Measurements from ENCODE around the gene SATL1. TPM values are rescaled to one million over a fixed set of nuclear protein-coding genes. Genes with fewer than 3 reads are reported as not detected.

Gene SATL1
- total RNA-seq, 4 donors from 2014 or later, result not detected

DNA sequence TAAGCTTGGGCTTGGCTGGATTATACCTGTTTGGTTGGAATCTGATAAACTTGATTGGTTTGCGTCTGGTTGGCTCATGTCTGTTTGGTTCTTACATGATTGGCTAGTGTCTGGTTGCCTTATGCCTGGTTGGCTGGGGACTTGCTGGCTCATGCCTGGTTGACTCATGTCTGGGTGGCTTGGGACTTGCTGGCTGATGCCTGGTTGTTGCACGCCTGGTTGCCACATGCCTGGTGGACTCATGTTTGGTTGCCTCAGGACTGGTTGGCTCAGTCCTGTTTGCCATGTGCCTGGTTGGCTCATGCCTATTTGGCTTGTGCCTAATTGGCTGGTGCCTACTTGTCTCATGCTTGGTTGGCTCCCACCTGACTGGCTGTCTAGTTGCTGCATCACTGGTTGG is 135.4 kb downstream of the SATL1 start:
- TF ChIP-seq, protein P1, sequence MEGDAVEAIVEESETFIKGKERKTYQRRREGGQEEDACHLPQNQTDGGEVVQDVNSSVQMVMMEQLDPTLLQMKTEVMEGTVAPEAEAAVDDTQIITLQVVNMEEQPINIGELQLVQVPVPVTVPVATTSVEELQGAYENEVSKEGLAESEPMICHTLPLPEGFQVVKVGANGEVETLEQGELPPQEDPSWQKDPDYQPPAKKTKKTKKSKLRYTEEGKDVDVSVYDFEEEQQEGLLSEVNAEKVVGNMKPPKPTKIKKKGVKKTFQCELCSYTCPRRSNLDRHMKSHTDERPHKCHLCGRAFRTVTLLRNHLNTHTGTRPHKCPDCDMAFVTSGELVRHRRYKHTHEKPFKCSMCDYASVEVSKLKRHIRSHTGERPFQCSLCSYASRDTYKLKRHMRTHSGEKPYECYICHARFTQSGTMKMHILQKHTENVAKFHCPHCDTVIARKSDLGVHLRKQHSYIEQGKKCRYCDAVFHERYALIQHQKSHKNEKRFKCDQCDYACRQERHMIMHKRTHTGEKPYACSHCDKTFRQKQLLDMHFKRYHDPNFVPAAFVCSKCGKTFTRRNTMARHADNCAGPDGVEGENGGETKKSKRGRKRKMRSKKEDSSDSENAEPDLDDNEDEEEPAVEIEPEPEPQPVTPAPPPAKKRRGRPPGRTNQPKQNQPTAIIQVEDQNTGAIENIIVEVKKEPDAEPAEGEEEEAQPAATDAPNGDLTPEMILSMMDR (IDR thresholded peaks at IDR 0.05; ENCODE audit: low read depth), result no peak

DNA sequence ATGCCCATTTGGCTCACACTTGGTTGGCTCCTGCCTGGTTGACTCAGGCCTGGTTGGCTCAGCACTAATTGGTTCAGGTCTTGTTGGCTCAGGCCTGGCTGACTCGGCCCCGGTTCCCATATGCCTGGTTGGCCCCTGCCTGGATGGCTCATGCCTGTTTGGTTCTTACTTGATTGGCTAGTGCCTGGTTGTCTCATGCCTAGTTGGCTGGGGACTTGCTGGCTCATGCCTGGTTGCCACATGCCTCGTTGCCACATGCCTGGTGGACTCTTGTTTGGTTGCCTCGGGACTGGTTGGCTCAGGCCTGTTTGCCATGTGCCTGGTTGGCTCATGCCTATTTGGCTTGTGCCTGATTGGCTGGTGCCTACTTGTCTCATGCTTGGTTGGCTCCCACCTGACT is 136.2 kb downstream of the SATL1 start:
- TF ChIP-seq, protein P1 (IDR thresholded peaks at IDR 0.05; ENCODE audit: low read depth), result no peak

DNA sequence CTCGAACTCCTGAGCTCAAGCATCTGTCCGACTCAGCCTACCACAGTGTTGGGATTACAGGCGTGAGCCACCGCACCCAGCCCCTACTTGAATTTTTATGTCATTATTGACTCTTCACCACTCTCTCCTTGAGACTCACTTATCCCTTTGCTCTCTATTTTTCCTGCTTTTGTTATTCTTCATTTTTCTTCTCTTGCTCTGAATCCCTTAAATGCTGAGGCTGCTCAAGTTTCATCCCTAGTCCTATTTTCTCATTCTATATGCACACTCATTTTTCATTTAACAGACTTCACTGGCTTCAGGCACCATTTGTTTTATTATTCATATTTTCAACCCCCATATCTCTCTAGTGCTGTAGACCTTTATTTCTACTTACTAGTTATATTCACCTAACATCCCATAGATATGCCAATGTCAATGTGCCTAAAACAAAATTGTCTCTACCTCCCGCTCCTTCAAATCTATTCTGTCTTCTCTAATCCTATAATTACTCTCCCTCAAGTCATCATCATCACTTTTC is 154.2 kb downstream of the SATL1 start:
- TF ChIP-seq, protein P1 (IDR thresholded peaks at IDR 0.05; ENCODE audit: low read depth), result no peak

DNA sequence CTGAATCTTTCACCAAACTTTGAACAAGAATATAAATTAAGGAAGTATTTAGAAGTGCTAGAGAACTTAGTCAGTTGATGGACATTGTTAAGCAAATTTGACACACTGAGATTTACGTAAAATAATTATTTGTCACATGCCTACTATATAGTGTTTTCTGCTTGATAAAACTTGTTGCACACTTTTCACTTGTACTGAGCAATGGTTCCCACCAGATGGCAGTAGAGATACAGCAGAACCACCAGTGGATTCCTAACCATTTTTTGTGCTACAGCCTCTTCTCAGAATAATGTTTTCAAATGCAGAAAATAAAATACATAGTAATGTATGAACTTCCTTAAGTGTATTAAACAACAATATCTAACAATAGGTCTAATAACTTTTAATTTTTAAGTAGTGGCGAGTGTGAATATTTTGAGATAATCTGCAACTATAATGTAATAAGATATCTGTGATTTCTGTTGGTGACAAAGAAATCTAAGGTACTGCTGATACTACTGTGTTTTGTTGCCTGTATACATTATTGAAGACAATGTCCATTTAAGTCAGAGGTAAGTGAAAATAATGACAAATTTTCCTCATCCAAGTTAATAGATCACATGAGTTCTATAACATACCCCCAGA is 158.7 kb downstream of the SATL1 start:
- TF ChIP-seq, protein P1 (IDR thresholded peaks at IDR 0.05; ENCODE audit: low read depth), result no peak

DNA sequence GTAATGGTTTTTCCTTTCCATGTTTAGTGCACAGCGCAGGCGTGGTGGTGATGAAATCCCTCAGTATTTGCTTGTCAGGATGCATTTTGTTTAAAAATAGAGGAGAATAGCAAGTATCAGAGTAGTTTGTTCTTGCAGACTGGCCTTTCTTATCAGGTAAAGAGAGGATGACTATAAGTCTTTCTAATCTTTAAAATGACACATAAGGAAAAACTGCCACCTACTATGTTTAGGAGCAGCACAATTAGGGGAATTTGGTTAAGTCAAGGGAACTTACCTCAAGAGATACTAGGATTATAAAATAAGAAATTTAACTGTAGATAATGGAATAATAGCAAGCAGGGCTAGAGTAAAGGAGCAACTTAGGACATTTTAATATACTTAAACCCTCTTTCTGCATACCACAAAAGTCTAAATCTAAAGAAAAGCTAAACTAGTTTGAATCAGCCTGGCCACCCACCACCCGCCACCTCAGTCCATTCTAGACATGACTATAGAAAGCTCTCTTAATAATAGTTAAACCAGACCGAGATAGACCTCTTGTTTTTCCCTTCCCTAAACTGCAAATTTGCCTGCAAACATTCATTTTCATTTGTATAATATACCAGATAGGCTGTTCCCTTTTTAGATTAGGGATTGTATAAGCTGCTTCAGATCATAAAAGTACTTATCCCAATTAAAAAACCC is 177.9 kb downstream of the SATL1 start:
- TF ChIP-seq, protein P1 (IDR thresholded peaks at IDR 0.05; ENCODE audit: low read depth), result no peak

DNA sequence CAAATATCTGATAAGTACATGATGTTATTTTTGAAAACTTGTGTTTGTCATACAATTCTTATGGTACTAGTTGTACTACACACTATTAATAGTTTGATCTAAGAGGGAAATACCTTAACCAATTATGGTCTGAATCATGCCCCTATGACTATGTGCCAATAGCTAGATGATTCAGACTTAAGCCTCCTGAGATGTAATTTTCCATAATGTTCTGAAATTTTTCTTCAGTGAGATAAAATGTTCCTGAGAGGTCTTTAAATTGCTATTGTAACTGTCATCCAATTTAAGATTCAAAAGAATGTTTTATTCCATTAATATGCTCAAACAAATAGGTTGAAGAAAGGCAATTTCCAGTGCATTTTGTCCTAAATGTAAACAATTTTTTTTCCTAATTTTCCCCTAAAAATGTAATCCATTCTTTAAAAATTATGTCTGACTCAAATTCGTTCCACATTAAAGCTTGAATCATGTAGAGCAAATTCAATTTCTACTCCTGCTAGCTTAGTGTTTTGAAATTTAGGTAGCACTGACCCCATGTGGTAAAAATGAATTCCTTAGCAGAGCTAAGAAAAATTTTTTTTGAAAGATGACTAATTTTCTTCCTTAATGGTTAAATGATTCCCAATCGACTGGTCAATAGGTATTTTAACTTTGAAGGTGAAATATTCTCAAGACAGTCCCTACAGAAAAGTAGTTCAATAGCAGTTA is 190.8 kb downstream of the SATL1 start:
- TF ChIP-seq, protein P1 (IDR thresholded peaks at IDR 0.05; ENCODE audit: low read depth), result no peak

DNA sequence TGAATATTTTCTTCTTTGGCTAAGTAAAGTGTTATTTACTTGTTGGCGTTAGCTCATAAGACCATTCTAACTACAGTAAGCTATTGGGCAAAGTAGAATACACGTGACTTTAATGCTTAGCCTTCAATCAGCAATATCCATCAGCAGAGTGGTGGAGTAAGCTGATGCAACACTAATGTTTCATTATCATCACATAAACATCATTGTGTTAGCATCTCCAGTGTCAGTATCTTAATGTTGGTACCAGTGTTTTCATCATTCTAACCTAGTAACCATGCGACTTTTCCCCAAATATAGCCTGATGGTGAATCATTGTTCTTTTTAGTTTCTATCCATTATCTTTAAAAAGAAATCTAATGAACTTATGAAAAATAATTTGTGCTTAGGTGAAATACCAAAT is 191.4 kb downstream of the SATL1 start:
- TF ChIP-seq, protein P1 (IDR thresholded peaks at IDR 0.05; ENCODE audit: low read depth), result no peak
